CD4-positive, alpha-beta T cell treated with Interleukin-21 for 1 hour (primary cell): ENCODE data around the gene ARHGAP18.

Source experiments
- DNase-seq: peaks from one replicate; pipeline ENCODE4 v3.0.0-alpha.2; 2020

ARHGAP18 gene

GRCh38 chr6:129691043-129691640 is 18.8 kb downstream of the ARHGAP18 start:
- DNase-seq, result no peak

GRCh38 chr6:129686941-129687627 is 22.9 kb downstream of the ARHGAP18 start:
- peak; percentile 61 for DNase-seq

GRCh38 chr6:129685662-129686031 is 24.3 kb downstream of the ARHGAP18 start:
- no peak for DNase-seq

- no peak for DNase-seq
Observed at GRCh38 chr6:129684903-129685661, 24.9 kb downstream of the ARHGAP18 start.

- DNase-seq, result no peak
Observed at GRCh38 chr6:129684323-129684884, 25.6 kb downstream of the ARHGAP18 start.

GRCh38 chr6:129683601-129684322 is 26.2 kb downstream of the ARHGAP18 start:
- DNase-seq, result peak; percentile 74

GRCh38 chr6:129681913-129682205 is 28.1 kb downstream of the ARHGAP18 start:
- no peak for DNase-seq

- DNase-seq, result no peak
Observed at GRCh38 chr6:129680633-129681032, 29.3 kb downstream of the ARHGAP18 start.

- no peak for DNase-seq
Observed at GRCh38 chr6:129679758-129680157, 30.2 kb downstream of the ARHGAP18 start.

GRCh38 chr6:129679275-129679674 is 30.7 kb downstream of the ARHGAP18 start:
- no peak for DNase-seq

GRCh38 chr6:129678463-129678862 is 31.5 kb downstream of the ARHGAP18 start:
- no peak for DNase-seq

- no peak for DNase-seq
Observed at GRCh38 chr6:129677620-129678325, 32.2 kb downstream of the ARHGAP18 start.

- no peak for DNase-seq
Observed at GRCh38 chr6:129675669-129676472, 34.1 kb downstream of the ARHGAP18 start.

- DNase-seq, result no peak
Observed at GRCh38 chr6:129673748-129674147, 36.2 kb downstream of the ARHGAP18 start.

GRCh38 chr6:129672881-129673631 is 36.9 kb downstream of the ARHGAP18 start:
- DNase-seq, result peak; percentile 38

GRCh38 chr6:129672341-129672682 is 37.7 kb downstream of the ARHGAP18 start:
- peak; percentile 7 for DNase-seq

- peak; percentile 81 for DNase-seq
Observed at GRCh38 chr6:129671442-129672340, 38.3 kb downstream of the ARHGAP18 start.

GRCh38 chr6:129670634-129671033 is 39.3 kb downstream of the ARHGAP18 start:
- DNase-seq, result no peak

GRCh38 chr6:129667621-129668020 is 42.4 kb downstream of the ARHGAP18 start:
- no peak for DNase-seq

GRCh38 chr6:129667034-129667433 is 42.9 kb downstream of the ARHGAP18 start:
- DNase-seq, result no peak
